OCI-M1 (cell line): ENCODE results near the gene LMX1A.

Source experiments
- DNase-seq: peaks from one replicate; lab custom pipeline; 2025; lab: John Stamatoyannopoulos, UW

The LMX1A gene

DNA sequence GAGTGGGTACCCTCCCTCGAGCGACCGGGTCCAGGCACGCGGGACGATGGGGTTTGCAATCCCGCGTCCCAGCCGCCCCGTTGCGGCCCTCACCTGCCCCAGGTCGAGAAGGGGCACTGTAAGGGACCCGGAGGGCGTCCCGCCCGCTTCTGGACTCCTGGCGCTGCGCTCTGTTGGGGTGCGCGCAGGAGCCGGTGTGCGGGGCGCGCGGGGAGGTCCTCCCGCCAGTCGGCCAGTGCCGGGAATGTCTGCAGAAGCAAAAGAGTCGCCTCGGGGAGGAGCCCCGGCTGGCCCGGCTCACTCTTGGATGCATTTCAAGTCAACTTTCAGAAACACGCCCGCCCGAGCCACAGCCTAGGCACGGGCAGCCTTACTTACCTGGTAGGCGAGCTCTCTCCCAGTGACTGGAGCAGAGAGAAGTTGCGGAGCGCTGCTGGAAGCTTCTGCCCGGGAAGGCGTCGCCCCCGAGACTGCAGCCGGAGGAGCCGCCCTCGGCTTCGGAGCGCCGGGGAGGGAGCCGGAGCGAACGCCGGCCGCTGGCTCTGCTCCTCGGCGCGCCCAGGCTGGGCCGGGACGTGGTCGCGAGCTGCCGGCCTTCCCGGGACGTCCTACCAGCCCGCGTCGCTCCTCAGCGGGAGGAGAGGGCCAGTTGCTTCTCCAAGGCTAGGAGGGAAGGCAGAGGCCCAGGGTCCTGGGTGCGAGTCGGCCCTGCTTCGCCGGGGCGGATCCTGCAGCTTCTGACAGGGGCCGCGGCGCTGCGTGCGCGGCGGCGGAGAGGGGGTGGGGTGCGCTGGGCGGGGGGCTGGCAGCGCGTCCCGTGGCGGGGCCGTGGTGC is at the start of gene LMX1A:
LMX1A (minus strand) TSS at position 739 of the 835 bp plus-strand sequence. CDS start 1,156 bp downstream, outside the sequence.
- no peak for DNase-seq

DNA sequence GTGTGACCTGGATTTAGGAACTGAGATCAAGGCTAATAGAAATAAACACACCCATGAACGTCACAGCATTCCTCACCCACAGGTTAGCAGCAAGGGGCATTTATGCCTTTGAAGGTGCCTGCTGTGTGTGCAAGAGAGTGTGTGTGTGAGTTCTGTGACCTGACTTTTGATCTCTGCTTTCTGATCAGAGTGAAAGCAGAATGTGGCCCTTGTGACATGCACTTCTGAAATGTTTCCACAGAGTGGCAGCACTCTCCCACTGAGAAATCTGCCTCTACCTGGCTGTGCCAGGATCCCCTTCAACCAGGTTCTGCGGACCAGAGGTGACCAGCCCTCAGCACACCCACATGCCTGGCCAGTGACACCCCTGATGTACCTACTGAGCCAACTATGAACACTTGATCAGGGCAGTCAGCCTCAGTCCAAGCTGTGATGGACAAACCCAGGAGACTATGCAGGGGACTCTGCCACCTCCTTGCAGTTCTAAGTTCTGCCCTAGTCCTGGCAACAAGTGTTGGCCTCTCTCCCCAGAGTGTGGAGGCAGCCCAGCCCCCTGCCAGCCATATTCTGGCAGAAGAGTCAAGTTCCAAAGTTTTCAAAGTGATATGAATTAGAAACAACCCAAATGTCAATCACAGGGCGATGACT is 47.4 kb upstream of the LMX1A start:
- DNase-seq = peak; percentile 56

DNA sequence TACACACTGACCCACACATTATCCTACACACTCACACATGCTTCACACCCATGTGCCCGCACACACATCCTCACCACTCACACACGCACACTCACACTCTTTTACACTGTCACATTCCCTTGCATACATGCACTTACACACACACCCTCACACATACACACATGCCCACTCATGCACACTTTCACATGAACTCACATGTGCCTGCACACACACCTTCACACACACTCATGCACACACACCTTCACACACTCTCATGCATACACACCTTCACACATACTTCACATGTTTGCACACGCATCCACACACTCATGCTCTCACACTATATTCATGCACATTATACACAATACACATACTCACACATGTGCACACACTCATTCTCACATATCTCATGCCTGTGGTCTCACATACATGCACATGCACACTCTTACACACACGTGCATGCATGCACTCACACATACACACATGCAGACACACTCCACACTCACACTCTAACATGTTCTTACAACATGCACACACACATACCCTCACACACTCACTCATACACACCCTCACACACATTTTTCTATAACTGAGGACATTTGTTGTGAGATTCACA is 46.1 kb upstream of the LMX1A start:
- no peak for DNase-seq

DNA sequence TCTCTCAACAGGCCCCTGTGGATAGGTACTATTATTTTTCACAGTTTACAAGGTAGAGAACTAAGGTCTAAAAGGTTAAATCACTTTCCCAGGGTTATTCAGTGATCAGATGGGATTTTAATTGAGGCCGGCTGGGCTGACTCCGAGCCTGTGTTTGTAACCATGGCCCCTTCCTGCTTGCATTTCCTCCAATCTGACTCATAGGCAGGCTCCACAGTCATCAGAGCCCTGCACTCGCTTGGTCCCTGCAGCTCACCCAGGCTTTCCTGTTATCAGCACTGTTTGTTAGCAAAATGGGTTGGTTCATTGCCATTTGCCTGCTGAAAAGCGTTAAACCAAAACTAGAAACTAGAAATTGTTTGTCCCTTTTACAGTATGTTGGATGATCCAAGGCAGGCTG is 41.4 kb upstream of the LMX1A start:
- DNase-seq = peak; percentile 20

DNA sequence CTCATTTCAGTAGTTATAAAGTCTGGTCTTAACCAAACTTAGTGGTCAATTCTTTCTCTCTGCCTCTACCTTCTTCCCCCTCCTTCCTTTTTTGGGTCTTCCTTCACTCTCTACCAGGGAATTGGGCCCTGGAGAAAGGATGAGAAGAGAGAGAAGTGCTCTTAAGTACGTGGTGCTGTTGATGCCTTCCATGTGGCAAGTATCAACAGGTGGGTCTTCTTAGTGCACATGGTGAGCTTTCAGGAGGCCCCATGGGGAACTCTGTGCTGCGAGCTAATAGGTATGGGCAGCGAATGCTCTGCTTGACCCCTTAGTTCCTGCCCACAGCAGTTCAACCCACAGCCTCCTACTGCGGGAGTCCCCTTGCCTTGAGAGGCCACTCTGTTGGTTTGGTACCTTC is 39.4 kb upstream of the LMX1A start:
- DNase-seq = no peak

DNA sequence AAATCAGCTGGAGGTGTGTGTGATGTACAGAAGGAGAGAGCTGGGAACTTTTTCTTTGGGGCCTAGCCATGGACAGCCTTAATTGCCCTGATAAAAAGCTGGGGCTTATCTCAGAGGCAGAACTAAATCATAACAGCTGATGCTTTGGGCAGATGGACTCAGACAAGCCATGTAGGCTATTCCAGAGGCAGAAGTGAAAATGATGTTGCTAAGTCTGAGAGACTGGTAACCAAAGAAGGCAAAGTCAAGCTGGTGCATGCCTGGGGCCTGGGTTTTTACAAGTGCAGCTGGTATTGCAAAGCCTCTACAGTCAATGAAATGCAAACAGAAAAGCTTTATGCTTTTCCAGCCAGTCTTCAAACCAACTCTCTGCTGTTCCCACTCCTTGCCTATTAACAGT is 39.0 kb upstream of the LMX1A start:
- DNase-seq = no peak

DNA sequence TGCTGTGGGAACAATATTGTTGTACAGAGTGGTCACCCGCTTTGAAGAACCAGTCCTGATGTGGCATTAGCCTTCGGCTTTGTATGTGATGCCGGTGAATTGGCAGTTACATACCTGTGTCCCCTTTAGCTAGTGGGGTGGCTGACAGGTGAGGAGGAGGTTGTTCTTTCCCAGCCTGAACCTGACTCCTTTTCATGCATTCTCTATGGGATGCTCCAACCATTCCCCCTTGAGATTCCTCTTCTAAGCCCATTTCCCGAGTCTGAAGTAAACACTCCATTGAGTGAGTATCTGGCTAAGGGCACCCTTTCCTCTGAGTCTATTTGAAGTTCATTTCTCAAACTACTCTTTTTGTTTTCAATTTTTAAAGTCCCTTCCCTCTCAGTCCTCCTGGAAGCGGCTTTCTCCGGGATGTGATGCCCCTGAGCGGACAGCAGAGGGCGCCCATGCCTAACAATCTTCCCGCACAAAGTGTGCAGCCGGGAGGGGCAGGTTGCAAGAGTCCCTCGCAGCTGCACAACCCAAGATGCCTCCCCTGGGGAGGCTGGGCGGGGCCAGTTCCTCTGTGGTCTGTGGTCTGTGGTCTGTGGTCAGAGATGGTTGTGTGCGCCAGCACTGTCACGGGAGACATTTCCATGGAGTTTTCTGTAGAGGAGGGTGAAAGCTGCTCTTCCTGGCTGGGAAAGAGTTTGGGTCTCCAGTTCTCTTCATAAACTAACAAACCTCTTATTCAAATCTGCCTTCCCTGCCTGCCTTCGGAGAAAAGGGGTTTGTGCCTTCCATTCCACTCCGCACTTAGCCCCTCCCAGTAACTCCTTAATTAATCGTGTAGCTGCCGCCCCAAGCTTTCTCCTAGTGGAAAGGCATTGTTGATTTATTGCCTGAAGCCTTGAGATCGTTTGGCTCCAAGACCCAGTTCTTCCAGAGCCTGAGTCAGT is 36.4 kb upstream of the LMX1A start:
- peak; percentile 98 for DNase-seq

DNA sequence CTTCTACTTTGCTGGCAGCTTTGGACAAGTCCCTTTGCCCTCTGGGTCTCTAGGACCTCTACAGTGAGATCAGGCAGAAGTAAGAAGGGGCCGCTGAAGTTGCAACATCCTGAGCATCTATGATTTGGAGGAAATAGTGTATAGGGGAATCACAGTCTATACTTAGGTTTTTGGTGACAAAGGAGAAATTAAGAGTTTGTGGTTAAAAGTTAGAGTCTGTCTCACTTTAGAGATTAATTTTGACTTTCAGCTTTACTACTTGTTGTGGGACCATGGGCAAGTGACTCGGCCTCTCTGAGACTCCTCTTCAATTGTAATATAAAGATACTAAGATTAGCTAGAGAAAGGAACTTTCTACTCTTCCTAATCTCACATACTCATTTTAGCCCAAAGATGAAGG is 33.1 kb upstream of the LMX1A start:
- DNase-seq = no peak

DNA sequence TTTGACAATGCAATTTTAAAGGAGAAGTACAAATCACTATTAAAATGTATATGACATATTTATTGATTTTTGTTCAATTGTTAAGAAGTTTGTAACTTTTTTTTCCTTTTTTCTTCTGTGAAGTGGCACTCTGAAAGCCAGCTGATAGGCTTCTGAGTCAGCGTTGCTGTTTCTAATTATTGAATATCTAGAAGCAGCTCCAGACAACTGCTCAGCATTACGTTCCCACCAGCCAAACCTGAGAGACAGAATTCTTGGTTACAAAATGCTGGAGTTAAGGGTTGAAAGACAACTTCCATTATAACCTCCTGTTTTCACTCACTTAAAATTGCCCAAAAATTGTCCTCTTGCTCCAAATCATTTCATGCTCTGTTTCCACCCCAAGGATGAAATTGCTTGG is 31.4 kb upstream of the LMX1A start:
- no peak for DNase-seq

DNA sequence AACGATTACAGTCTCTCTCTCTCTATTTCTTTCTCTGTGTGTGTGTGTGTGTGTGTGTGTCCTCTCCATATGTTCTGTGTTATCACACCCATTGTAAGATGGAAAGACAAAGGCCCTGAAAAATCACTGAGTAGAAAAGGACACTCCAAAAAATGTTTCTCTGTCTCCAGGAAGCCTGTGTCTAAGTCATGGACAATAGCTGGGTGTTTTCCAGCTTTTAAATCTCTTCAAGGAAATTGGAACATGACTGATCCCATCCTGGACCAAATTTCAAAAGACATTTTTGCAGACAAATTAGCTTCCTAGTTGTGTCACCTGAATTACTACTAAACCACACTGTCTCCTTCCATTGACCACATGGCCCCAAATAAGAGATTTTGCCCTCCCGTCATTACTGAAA is 31.0 kb upstream of the LMX1A start:
- no peak for DNase-seq

DNA sequence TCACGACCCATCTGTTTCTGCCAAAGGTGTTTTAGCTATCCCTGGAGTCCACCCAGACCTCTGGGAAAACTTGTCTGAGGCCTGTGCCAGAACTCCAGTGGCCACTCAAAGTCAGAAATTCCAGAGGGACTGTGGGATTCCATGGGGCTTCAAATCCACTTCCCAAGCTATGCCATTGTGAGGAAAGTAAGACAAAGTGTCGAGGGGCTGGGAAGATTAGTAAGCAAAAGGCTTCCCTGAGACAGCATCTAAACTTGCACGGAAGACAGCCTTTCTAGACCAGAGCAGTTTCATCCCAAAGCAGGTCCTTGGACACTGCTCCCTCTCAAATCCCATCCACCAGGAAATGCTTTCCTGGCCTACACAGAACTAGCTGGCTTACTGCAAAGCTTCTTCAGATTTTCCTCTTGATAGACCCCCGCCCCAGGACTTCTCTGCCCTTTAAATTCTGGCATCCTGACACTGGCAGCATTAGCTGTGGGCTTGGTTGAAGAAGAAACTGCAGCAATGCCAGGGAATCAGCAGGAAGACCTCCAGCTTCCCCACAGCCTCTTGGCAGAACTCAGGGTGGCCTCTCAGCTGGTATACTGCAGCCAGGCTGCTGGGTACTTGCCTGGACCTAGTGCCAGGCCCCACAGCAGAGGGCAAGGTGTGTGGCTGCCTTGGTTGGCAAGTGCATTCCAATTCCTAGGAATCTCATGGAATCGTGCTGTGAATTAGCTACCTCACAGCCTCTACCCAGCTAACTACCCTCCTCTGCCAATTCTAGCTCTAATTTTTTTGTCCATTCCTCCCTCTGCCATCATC is 27.3 kb upstream of the LMX1A start:
- DNase-seq = no peak

DNA sequence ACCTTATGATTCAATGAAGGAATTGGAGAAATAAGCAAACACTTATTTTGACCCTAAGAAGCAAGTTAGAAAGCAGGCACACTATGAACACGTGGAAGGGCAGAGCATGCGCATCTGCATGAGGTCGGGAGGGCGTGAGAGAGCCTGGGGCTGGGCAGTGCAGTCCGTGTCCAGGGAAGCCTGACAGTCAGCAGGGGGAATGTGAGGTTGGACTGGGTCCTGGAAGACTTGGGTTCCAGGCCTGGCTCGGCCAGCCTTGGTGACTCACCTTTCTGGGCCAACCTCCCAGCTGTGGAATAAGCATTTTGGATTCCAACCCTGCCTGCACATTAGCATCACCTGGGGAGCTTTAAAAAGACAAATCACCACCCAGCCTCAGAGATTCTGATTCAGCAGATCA is 26.6 kb upstream of the LMX1A start:
- no peak for DNase-seq

DNA sequence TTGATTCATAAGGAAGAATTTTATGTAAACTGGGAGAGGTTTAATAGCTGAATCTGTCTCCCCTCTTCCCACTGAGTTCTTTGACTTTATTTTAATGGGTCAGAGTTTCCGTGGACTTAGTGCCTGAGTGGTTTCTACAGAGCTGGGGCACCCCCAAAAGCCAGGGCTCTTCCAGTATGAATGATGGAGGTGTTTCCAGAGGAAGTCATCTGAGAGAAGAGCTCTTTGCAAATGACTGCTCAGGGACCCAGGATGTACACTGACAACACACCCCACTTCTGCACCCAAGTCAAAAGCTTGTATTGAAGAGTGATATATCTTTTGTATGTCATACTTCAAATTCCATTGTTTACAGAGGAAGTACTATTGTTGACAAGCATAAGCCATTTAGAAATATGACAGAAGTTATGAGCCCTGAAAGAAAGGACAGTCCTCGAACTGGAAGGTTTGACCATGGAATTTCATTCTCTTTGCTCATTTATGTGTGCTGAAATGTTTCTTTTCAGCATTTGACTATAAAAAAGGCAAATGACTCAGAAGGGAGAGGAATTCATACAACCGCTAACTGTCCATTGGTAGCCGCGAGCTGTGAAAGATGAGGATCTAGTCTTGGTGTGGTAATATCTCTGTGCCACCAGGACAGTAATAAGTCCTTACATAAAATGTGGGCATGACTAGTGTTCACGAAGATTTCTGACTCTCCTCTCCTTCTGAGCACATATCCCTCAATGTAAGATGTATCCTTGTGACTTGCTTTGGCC is 25.4 kb upstream of the LMX1A start:
- no peak for DNase-seq

DNA sequence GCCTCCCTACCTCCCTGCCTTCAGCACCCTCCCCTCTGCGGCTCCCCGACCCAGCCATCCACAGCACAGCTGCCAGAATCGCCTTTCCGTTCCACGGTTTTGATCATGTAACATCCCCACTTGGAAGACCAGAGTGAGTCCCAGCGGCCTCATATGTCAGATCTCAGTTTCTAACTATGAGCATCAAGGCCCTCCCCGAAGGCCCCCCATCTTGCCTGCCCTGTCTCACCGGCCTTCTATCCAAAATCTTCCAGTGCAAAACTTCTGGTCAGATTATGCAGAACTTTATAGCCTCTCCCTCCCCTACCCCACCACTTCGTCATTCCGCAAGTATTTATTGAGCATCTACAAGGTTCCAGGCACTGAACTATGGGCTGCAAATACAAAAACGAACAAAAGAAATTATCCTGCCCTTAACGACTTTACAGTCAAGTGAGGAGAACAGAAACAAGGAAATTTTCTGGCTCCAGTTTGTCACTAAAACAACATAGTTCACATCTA is 20.3 kb upstream of the LMX1A start:
- DNase-seq = no peak

DNA sequence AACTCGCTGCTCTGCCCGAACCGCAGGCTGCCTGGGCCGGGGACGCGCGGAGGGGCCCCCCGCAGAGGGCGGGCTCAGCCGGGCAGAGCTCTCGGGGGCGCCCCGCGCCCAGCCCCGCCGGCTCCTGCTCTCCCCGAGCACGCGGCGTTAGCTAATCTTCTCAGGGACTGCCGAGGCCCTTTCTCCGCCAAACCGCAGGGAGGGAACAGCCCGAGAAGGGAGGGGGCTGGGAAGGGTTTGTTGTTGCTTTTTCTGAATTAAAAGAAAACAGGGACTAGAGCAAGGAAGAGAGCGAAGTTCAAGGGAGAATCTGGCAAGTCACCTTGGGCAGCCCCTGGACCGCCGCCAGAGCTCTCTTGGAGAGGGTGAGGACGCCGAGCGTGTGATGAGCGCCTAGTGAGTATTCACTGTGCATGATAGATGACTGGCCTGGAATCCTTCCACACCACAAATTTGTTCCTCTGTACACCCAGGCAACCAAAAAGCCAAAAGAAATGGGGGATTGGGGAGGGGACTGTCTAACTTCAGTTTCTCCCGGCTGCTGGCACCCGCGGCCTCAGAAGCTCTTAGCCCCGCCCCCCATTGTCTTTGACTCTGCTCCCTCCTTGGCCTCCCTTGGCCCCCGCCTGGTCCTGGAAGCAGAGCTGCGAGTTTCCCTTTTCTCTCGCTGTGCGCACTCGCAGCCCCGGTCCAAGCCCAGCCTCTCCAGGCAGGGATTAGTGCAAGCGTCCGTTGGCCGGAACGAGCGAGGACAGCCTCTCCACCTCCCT is 19.7 kb upstream of the LMX1A start:
- peak; percentile 13 for DNase-seq

DNA sequence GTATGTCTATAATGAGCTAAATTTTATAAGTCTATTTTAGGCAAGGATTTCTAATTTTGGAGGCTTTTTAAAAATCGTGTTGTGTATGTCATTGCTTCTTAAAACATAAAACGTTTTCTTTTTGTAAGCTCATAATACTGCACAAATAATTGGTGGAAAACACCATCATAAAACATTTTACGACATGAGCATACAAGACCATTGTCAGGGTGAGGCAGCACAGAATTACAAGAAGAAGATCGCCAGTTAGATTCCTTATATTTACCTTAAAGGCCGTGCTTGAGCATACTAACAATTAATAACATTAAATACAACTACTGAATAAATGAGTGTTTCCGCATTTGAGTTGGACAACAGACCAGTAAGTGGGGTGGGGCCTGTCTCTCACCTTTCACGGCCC is 19.1 kb upstream of the LMX1A start:
- DNase-seq = no peak

DNA sequence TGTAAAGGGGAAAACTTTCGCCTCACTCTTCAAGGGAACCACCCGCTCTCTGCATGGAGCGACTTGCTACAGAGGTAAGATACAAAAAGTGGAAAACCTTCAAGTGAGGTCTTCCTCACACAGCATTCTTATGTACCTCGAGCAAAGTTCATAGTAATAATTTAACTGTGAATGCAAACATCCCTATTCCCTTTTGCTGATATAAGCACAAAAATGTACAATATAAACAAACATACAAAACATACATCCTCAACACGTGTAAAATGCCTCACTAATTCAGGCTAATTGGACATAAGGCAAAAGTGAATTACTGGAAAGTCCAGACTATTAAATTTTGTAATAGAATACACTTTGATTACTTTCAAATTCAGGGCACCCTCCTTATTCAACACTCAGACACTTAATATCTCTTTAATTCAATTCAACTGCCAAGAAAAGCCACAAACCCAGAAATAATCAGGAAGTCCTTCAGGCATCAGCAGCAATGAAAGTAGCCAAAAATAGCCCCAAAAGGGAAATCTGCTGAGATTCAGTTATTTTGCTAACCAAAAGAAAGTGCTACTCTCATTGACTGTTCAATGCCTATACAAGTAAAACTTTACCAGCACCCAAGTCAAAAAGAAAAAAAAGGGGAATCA is 15.2 kb upstream of the LMX1A start:
- DNase-seq = no peak

DNA sequence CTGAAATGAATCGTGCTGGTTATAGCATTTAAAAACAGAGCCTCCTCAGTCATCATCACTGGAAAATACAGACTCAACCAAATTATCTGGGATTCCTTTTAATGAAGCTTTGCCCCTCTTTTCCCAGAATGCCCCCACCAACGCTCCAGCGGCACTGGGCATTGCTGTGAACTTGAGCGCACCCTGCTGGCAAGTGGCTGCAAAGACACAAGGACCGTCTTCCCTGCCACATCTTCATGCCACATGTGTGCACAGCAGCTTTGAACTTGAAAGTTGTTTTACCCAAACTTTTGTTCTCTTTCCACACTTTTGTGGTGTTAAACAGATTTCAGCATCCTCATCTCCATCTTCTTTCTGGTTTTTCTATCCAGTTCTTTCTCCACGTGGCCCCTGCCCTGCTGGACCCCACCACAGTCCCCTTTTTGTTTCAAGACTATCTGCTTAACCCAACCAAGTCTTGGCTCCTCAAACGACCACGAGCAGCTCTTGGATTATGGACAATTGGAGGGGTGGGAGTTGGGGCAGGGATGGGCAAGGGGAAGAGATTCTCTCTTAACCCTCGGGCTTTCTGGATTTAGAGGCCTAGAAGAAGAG is 12.8 kb upstream of the LMX1A start:
- peak; percentile 69 for DNase-seq
